ENCODE measurements around the gene NLGN4X.
A peak's percentile ranks its signal among the peaks of the same experiment; 100 is the strongest.

The NLGN4X gene

DNA sequence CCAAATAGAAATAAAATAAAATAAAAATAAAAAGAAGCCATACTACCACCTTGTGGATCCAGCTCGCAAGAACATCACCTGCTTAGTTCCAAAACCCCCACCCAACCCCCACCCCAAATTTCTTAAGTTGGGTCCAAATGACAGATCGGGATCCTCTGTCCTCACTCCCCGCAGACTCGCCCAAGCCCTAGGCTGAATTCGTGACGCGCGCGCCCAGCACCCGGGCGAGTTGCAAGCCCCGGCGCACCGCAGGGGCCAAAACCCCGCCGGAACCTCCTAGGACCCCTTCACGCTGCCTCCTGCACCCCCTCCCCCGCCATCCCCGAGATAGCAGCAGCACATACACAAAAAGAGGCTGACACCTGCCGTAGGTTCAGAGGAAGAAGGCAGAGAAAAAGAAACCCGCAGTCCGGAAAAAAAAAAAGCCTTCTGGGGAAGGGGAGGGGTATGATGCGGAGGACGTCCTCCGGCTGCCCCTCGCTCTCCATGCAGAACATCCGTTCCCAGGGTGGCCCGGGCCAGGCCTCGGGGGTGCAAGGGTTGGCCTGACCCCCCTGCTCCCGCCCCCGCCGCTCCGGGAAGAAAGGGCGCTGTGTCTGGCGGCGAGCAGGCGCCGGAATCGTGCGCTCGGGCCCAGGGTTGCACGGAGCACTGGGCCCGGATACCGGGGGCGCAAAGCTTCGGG, 2.6 kb downstream of the NLGN4X start:
- TF ChIP-seq, protein P1, sequence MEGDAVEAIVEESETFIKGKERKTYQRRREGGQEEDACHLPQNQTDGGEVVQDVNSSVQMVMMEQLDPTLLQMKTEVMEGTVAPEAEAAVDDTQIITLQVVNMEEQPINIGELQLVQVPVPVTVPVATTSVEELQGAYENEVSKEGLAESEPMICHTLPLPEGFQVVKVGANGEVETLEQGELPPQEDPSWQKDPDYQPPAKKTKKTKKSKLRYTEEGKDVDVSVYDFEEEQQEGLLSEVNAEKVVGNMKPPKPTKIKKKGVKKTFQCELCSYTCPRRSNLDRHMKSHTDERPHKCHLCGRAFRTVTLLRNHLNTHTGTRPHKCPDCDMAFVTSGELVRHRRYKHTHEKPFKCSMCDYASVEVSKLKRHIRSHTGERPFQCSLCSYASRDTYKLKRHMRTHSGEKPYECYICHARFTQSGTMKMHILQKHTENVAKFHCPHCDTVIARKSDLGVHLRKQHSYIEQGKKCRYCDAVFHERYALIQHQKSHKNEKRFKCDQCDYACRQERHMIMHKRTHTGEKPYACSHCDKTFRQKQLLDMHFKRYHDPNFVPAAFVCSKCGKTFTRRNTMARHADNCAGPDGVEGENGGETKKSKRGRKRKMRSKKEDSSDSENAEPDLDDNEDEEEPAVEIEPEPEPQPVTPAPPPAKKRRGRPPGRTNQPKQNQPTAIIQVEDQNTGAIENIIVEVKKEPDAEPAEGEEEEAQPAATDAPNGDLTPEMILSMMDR (IDR thresholded peaks at IDR 0.05; ENCODE audit: low read length): no peak
- peak; percentile 27 for DNase-seq
- Histone ChIP-seq H4K20me1 (ENCODE audit: insufficient read depth, low read length) (no peaks in the 10 kb centered on the region), H2AFZ (ENCODE audit: low read length) (peak overlapping the region; percentile 77), H3K27ac (ENCODE audit: low read length) (peak overlapping the region; percentile 51; the same call in 1 of the 2 replicates), H3K9ac (ENCODE audit: low read length) (peak overlapping the region; percentile 72), H3K4me3 (ENCODE audit: low read length) (peak overlapping the region; percentile 72), H3K4me2 (ENCODE audit: low read depth, low read length) (peak overlapping the region; percentile 66), H3K27me3 (replicated peaks; ENCODE audit: insufficient read depth, low read length) (no peaks in the 10 kb centered on the region), H3F3A (ENCODE audit: insufficient read depth, low read length) (no peaks in the 10 kb centered on the region), H3K4me1 (ENCODE audit: low read length) (0 out of 2 replicates have a peak, but pooled peaks cover 4% of the 10 kb centered on the region), H3K79me2 (ENCODE audit: low read length) (no peaks in the 10 kb centered on the region), H3K9me2 (replicated peaks; ENCODE audit: insufficient read depth, low read length) (no peaks in the 10 kb centered on the region), H3K9me3 (replicated peaks; ENCODE audit: insufficient read depth, low read length) (no peaks in the 10 kb centered on the region), H3K36me3 (replicated peaks; ENCODE audit: insufficient read depth, low read length) (no peaks in the 10 kb centered on the region)

DNA sequence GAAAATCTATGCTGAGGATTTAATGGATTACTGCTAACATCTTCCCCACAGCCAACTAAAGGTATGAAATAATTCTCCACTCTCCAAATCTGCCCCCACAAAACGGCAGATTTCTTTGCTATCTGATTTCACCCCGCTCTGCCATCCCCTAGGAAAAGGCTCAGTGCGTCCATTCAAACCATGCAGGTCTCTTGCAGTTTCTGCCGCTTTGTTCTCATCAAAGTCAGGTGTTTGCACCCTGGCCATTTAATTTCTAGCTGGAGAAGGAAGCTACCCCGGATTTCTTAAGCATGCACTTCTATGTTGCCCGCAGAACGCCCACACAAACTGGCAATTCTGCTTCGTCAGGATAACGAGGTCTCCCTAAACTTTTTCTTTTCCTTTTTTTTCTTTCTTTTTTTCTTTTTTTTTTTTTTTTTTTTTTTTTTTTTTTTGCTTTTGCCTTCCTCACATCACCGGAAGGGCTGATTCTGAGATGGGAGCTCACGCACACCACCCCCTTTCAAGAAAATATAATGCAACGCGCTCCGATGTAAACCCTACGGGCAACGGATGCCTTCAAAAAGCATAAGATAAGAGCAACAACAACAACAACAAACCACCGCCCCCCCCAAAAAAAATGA, 3.3 kb downstream of the NLGN4X start:
- Histone ChIP-seq H3K4me3 (ENCODE audit: low read length) (peak overlapping the region; percentile 72; the same call in 1 of the 2 replicates), H4K20me1 (ENCODE audit: insufficient read depth, low read length) (no peaks in the 10 kb centered on the region), H3K79me2 (ENCODE audit: low read length) (no peaks in the 10 kb centered on the region)

DNA sequence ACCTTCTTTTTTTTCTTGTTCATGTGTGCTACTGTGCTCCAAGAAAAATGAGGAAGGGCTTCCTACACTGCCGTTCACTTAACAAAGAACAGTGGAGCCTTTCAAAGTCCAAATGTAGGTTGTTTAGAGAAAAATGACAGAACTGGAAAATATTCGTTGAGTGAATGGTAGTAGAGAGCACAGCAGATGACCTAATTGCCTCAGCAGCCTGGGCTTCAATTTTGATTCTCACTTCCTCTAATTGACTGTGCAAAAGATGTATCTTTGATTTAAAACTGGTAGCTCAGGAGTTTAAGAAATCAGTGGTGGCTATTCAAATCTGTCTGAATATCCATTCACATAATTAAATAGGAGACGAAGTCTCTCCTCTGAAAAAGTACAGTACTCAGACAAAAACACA, 5.2 kb downstream of the NLGN4X start:
- Histone ChIP-seq H3K9me3 (replicated peaks; ENCODE audit: insufficient read depth, low read length) (no peaks in the 10 kb centered on the region), H3K27ac (ENCODE audit: low read length) (no peak overlapping the region)

More for the DNA sequence above, 3.3 kb downstream of the NLGN4X start:
- Histone ChIP-seq H3K27me3 (replicated peaks; ENCODE audit: insufficient read depth, low read length) (no peaks in the 10 kb centered on the region), H3K27ac (ENCODE audit: low read length) (no peak overlapping the region), H3K9me3 (replicated peaks; ENCODE audit: insufficient read depth, low read length) (no peaks in the 10 kb centered on the region), H2AFZ (ENCODE audit: low read length) (no peak overlapping the region), H3K36me3 (replicated peaks; ENCODE audit: insufficient read depth, low read length) (no peaks in the 10 kb centered on the region), H3K4me2 (ENCODE audit: low read depth, low read length) (peak overlapping the region; percentile 49), H3K9me2 (replicated peaks; ENCODE audit: insufficient read depth, low read length) (no peaks in the 10 kb centered on the region), H3F3A (ENCODE audit: insufficient read depth, low read length) (no peaks in the 10 kb centered on the region), H3K4me1 (ENCODE audit: low read length) (0 out of 2 replicates have a peak, but pooled peaks cover 4% of the 10 kb centered on the region), H3K9ac (ENCODE audit: low read length) (no peak overlapping the region; the same call in 1 of the 2 replicates)
- TF ChIP-seq EZH2 (optimal IDR thresholded peaks at IDR 0.05; ENCODE audit: low read depth, low read length) (no peak), EZH2phosphoT487 (IDR thresholded peaks at IDR 0.05; ENCODE audit: low read length) (no peak)
- TF ChIP-seq, protein P1 (IDR thresholded peaks at IDR 0.05; ENCODE audit: low read length): no peak
- no peak for DNase-seq

More for the DNA sequence above, 5.2 kb downstream of the NLGN4X start:
- H3F3A ChIP-seq (ENCODE audit: insufficient read depth, low read length): no peaks in the 10 kb centered on the region
- H3K9ac ChIP-seq (ENCODE audit: low read length): no peak overlapping the region
- H3K36me3 ChIP-seq (replicated peaks; ENCODE audit: insufficient read depth, low read length): no peaks in the 10 kb centered on the region
- H3K9me2 ChIP-seq (replicated peaks; ENCODE audit: insufficient read depth, low read length): no peaks in the 10 kb centered on the region
- TF ChIP-seq EZH2phosphoT487 (IDR thresholded peaks at IDR 0.05; ENCODE audit: low read length) (no peak), EZH2 (optimal IDR thresholded peaks at IDR 0.05; ENCODE audit: low read depth, low read length) (no peak)
- TF ChIP-seq, protein P1 (IDR thresholded peaks at IDR 0.05; ENCODE audit: low read length): no peak
- no peak overlapping the region for H2AFZ ChIP-seq (ENCODE audit: low read length)
- H3K79me2 ChIP-seq (ENCODE audit: low read length): no peaks in the 10 kb centered on the region
- H3K4me2 ChIP-seq (ENCODE audit: low read depth, low read length): no peak overlapping the region
- no peaks in the 10 kb centered on the region for H3K27me3 ChIP-seq (replicated peaks; ENCODE audit: insufficient read depth, low read length)
- 0 out of 2 replicates have a peak, but pooled peaks cover 4% of the 10 kb centered on the region for H3K4me1 ChIP-seq (ENCODE audit: low read length)
- no peak overlapping the region for H3K4me3 ChIP-seq (ENCODE audit: low read length)
- no peaks in the 10 kb centered on the region for H4K20me1 ChIP-seq (ENCODE audit: insufficient read depth, low read length)
- DNase-seq: no peak
